ENCODE results near the gene MAP1B.

The MAP1B gene

GRCh38 chr5:72256536-72256935 is 149.3 kb downstream of the MAP1B start:
- no peak for DNase-seq
